GM18909 (cell line): ENCODE data around the gene GLRA3.
"Not testable (repeated sequence)": the region's sequence is repeated elsewhere in the genome, so short reads cannot be mapped to it uniquely, and the experiment has no call there.

Source experiments
- ATAC-seq: cut with Tn5 transposase; IDR thresholded peaks from one replicate; pipeline ENCODE4 v1.9.1; 2021; ENCODE audit warnings: mild to moderate bottlenecking; ENCODE audit not compliant: unreplicated experiment, poor library complexity

Gene GLRA3

GRCh38 chr4:174813292-174813691, 15.8 kb downstream of the GLRA3 start:
- ATAC-seq: no peak

DNA sequence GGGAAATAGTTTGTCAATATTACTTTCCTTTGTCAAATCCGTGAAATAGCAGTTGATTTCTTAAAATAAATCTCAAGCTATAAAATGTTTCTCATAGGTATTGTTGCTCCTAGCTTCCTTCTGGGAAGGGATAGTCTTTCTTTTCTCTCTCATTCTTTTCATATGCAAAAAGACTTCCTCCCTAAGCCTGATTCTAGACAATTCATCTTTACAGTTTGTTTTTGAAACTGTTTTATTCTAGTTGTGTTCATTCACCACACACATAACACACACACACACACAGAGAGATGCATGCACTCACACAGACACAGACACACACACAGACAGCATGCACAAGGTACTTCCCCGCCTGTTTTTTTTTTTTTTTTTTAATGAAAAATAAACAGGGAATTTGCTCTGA, 18.2 kb downstream of the GLRA3 start:
- no peak for ATAC-seq

DNA sequence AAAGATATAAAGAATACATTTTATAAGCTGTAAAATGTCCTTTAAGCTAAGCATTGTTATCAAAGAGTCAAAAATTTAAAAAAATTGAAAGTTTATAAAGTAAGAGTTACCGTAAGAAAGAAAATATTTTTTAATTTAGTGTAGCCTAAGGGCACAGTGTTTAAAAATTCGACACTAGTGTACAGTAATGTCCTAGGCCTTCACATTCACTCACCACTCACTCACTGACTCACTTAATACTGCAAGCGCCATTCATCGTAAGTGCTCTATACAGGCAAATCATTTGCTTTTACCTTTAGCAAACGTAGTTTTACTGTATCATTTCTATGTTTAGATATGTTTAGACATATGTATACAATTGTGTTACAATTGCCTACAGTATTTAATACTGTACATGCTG, 20.2 kb downstream of the GLRA3 start:
- no peak for ATAC-seq

DNA sequence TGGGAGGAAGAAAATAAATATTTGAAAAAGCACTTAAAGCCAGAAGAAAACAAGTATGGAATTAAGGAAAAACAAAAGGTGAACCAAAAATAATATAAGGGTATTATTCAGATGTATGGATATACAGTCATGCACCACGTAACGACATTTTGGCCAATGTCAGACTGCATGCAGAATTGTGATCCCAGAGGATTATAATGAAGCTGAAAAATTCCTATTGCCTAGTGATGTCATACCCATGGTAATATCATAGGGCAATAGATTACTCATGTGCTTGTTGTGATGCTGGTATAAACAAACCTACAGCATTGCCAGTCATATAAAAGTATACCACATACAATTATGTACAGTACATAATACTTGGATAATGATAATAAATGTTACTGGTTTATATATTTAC, 20.9 kb downstream of the GLRA3 start:
- no peak for ATAC-seq

DNA sequence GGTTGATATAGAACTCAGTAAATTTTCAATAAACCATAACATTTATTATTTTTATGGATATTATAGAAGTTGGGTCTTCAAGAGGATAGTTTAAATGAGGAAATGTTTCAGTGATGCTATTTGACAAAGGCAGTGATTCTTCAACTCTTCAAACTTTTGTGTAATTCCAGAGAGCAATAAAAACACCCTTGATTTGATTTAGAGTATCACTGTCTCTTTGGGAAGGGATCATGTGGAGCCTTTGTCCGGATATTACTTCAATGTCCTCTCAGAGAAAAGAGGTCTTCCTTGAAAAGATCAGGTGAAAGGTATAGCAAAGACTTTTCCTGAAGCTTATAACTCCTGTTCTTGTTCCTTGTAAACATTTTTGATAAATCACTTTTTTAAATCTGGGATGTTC, 23.3 kb downstream of the GLRA3 start:
- ATAC-seq: no peak

- no peak for ATAC-seq
Measured at GRCh38 chr4:174794543-174795094, 34.4 kb downstream of the GLRA3 start.

DNA sequence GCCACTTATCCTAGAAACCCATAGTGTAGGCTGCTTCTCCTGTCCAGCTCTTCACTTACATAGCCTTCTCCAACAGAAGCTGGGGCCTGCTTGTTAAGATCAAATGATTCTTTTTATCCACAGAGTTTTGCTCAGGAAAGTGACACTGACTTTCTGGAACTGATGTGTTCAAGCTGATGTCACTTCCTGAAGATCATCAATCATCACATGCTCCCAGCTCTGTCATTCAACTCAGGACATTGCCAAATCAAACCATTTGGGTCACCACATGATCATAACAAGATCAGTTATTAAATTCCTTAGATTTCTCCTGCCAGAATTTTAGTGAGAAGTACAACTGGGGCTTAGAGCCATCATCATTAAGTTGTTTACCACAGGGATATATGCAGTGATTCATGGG, 39.4 kb downstream of the GLRA3 start:
- ATAC-seq: no peak

DNA sequence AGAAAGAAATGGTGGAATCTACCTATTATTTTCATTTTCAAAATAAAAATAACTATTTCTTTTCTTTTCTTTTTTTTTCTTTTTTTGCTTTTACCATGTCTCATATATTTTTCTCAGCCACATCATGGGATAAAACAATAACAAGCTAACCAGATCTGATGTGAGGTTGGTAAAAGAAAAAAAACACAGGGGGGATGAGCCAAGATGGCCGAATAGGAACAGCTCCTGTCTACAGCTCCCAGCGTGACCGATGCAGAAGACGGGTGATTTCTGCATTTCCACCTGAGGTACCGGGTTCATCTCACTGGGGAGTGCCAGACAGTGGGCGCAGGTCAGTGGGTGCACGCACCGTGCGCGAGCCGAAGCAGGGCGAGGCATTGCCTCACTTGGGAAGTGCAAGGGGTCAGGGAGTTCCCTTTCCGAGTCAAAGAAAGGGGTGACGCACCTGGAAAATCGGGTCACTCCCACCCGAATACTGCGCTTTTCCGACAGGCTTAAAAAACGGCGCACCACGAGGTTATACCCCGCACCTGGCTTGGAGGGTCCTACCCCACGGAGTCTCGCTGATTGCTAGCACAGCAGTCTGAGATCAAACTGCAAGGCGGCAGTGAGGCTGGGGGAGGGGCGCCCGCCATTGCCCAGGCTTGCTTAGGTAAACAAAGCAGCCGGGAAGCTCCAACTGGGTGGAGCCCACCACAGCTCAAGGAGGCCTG, 50.6 kb downstream of the GLRA3 start:
- not testable (repeated sequence) for ATAC-seq

DNA sequence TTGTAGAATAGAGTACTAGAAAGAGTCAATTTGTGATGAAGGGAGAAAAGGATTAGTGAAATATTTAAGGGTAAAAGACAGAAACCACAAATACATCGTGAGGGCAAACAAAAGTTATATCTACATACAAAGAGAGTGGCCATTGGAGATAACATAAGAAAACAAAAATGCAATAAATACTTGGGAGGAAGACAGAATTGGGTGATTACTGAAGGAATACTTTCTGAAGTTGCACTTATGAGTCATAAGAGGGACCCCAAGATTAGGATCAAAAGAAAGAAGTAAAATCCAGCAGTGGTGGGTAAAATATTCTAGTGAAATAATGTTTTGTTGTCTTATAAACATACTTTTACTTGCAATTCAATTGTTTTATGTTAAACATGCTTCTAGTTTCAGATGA, 53.7 kb downstream of the GLRA3 start:
- no peak for ATAC-seq

DNA sequence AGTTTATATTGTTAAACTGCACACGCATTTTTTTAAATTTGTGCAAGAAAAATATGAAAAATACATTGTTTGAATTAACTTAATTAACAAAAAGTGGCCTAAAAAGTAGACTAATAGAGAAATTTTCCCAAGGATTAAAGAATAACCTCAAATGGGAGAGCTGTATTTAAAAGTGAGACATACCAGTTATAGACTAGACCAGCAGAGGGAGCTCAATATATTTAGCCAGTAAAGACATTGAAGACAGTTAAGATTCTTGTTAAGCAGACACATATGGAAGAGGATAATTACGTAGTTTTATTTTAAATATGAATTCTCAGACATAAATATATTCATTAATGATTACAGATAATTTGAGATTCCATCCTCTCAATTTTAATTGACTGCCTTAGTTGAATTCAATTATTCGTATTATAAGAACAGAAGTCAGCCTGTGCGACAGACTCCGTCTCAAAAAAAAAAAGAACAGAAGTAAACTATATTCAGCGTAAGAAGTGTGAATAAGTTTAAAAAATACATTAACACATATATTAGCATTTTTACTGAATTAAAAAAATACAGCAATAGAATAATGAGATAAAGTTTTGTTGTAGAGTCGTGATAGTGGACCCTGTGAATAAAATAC, 64.8 kb downstream of the GLRA3 start:
- peak; percentile 74 for ATAC-seq

DNA sequence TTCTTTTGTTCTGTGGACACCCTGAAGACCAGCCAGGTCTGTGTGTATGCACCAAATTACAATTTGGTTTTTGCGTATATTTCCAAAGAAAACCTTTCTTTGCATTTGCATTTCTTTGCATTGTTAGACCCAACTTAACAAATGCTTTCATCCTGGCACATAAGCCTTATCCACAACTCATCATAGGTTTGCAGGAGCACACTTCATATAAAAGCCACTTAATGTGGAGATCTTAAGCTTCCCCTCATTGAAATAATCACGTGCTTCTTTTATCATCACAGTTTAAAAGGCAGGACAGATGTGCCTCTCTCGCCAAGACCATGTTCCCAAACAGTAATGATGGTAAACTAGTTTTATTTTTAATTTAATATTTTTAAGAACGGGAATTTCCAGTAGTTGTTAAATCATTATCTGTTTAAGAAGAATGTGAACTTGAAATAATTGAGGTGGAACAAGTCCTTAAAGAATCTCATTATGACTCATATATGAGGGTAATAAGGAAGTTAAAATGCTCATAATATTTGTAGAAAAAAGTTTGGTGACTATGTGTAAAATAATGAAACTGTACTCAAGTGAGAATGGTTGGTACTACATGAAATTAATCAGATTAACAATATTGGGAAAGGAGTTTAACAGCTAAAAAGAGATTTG, 65.5 kb downstream of the GLRA3 start:
- peak; percentile 83 for ATAC-seq

GRCh38 chr4:174761451-174761850, 67.6 kb downstream of the GLRA3 start:
- ATAC-seq: no peak

DNA sequence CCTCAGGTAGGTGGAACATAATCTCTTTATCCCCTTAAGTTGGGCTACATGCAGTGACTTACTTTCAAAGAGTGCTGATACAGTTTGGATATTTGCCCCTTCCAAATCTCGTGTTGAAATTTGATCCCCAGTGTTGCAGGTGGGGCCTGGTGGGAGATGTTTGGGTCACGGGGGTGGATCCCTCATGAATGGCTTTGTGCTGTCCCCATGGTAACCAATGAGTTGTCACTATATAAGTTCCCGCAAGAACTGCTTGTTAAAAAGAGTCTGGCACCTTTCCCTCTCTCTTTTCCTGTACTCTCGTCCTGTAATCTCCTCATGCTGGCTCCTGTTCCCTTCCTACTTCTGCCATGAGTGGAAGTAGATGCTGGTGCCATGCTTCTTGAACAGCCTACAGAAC, 71.3 kb downstream of the GLRA3 start:
- no peak for ATAC-seq

- ATAC-seq: no peak
Measured at GRCh38 chr4:174753021-174753420, 76.0 kb downstream of the GLRA3 start.

DNA sequence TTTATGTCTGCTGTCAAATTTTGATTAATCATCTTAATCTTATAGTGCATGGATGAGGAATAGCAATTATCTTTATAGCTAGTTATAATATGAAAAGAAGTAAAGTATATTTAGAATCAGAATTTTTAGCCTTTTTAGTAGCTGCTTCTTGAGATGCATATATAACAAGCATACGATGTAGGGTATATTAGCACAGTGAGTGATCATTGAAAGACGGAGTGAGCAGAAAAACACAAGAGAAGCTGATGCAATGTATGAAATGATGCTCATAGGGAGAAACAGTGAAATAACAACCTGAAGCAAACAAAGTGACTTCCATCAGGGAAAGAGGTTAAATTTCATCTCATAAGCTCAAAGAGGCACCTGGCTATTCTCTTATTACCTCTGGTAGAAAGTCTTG, 77.0 kb downstream of the GLRA3 start:
- no peak for ATAC-seq

DNA sequence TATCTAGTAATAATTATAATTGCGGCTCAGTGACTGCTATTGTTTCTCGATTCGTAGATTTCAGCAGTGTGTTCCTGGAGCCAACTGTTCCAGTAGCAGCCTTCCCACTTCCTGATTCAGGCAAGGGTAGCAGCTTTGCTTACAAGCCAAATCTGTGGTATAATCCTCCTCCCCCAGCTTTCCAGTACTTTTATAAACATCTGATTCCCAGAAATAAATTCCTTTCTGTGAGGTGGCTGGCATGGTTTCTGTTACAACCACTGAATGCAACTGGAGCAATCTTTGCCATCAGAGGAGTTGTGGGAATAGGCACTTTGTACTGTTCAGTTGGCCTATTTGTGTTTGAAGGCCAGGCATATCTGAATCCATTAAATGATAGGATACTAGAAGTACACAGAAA, 80.0 kb downstream of the GLRA3 start:
- no peak for ATAC-seq

- ATAC-seq: no peak
Measured at GRCh38 chr4:174746710-174747109, 82.3 kb downstream of the GLRA3 start.

GRCh38 chr4:174742561-174742960, 86.5 kb downstream of the GLRA3 start:
- ATAC-seq: no peak

- no peak for ATAC-seq
Measured at GRCh38 chr4:174739576-174739975, 89.5 kb downstream of the GLRA3 start.

- no peak for ATAC-seq
Measured at GRCh38 chr4:174734181-174734580, 94.9 kb downstream of the GLRA3 start.

DNA sequence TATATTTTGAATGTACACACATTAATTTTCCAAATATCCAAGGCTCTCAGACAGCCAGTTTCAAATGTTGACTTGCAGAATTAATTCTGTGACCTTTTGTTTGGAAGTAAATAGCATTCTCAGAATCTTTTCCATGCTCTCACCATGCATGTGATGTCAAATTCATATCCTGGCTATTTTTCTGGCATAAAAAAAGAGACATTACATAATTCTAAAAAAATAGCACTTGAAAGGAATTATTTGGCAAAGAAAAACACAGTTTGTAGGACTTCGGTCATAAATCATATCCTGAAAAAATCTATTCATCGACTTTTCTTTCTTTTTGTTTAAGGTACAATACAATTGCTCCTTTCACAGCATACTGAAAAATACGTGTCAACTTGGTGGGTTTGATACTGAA, 111.2 kb downstream of the GLRA3 start:
- ATAC-seq: no peak
